ENCODE measurements around the gene KHDC4. TPM values are rescaled to one million over a fixed set of nuclear protein-coding genes. Genes with fewer than 3 reads are reported as not detected.

KHDC4 gene
- total and polyA plus RNA-seq, 2 experiments from 2014 or later, result 47.1 to 57.7 TPM

DNA sequence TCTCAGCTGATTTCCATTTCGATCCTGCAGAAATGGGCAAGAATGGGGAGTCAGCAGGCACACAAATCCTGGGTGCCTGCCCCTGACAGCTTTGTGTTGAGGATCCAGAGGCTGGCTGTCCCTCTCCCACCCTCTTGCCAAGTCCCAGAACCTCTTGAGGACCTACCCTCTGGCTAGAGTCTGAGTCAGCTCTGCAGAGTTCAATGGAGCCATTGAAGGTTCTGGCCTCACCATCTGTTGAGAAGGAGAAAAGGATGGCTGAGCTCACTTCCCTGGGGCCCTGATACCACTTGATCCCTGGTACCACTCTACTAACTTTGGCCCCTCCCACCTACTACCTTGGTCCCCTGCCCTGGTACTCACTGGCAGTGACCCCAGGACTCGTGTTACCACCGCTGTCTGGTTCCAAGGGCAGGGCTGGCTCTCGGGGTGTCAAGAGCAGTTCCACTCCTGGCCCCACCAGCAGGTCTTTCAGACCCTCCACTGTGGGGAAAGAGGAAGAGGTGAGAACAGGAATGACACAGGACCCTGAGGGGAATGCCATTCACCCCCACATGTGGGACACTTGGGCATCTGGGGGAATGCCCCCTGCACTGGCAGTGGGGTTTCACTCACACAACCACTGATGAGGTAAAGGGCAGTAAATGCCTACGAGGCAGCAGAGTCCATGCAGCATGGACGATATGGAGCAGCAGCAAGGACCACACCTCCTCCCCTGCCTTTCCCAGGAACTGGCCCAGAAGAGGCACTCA is 17.7 kb upstream of the KHDC4 start:
- peaks cover 8% of the 10 kb centered on the region; the same call in 1 of the 2 replicates for H3F3A ChIP-seq (replicated peaks; ENCODE audit: low read depth)
- Mint-ChIP-seq H3K27me3 (ENCODE audit: insufficient read depth, low read depth, poor library complexity) (peaks cover 4% of the 10 kb centered on the region), H3K4me1 (peaks cover 3% of the 10 kb centered on the region; the same call in 2 of the 3 replicates), H3K9me3 (no peaks in the 10 kb centered on the region), H3K4me3 (no peak overlapping the region), H3K27ac (no peak overlapping the region), H3K36me3 (ENCODE audit: low read depth) (peaks cover 82% of the 10 kb centered on the region)
- peaks cover 55% of the 10 kb centered on the region for H3K36me3 ChIP-seq (ENCODE audit: insufficient read depth)
- peaks cover 6% of the 10 kb centered on the region for H4K20me1 ChIP-seq (replicated peaks; ENCODE audit: insufficient read depth)
- no peaks in the 10 kb centered on the region for H3K79me2 ChIP-seq (replicated peaks; ENCODE audit: insufficient read depth)
- ATAC-seq, result no peak
- H3K4me3 ChIP-seq, result no peak overlapping the region
- no peaks in the 10 kb centered on the region for H3K9me2 ChIP-seq (ENCODE audit: insufficient read depth)
- H3K27me3 ChIP-seq (ENCODE audit: insufficient read depth), result no peaks in the 10 kb centered on the region
- peaks cover 4% of the 10 kb centered on the region for H3K4me1 ChIP-seq (ENCODE audit: insufficient read depth)
- no peak for DNase-seq (ENCODE audit: low spot score)
- TF ChIP-seq, protein P1, sequence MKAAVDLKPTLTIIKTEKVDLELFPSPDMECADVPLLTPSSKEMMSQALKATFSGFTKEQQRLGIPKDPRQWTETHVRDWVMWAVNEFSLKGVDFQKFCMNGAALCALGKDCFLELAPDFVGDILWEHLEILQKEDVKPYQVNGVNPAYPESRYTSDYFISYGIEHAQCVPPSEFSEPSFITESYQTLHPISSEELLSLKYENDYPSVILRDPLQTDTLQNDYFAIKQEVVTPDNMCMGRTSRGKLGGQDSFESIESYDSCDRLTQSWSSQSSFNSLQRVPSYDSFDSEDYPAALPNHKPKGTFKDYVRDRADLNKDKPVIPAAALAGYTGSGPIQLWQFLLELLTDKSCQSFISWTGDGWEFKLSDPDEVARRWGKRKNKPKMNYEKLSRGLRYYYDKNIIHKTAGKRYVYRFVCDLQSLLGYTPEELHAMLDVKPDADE (IDR thresholded peaks at IDR 0.05), result no peak
- no peak for TF ChIP-seq EZH2phosphoT487 (IDR thresholded peaks at IDR 0.05; ENCODE audit: unreplicated experiment)
- TF ChIP-seq, protein P2, sequence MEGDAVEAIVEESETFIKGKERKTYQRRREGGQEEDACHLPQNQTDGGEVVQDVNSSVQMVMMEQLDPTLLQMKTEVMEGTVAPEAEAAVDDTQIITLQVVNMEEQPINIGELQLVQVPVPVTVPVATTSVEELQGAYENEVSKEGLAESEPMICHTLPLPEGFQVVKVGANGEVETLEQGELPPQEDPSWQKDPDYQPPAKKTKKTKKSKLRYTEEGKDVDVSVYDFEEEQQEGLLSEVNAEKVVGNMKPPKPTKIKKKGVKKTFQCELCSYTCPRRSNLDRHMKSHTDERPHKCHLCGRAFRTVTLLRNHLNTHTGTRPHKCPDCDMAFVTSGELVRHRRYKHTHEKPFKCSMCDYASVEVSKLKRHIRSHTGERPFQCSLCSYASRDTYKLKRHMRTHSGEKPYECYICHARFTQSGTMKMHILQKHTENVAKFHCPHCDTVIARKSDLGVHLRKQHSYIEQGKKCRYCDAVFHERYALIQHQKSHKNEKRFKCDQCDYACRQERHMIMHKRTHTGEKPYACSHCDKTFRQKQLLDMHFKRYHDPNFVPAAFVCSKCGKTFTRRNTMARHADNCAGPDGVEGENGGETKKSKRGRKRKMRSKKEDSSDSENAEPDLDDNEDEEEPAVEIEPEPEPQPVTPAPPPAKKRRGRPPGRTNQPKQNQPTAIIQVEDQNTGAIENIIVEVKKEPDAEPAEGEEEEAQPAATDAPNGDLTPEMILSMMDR (conservative IDR thresholded peaks at IDR 0.05; ENCODE audit: low read depth in 2 of 2), result no peak
- TF ChIP-seq, protein P3, sequence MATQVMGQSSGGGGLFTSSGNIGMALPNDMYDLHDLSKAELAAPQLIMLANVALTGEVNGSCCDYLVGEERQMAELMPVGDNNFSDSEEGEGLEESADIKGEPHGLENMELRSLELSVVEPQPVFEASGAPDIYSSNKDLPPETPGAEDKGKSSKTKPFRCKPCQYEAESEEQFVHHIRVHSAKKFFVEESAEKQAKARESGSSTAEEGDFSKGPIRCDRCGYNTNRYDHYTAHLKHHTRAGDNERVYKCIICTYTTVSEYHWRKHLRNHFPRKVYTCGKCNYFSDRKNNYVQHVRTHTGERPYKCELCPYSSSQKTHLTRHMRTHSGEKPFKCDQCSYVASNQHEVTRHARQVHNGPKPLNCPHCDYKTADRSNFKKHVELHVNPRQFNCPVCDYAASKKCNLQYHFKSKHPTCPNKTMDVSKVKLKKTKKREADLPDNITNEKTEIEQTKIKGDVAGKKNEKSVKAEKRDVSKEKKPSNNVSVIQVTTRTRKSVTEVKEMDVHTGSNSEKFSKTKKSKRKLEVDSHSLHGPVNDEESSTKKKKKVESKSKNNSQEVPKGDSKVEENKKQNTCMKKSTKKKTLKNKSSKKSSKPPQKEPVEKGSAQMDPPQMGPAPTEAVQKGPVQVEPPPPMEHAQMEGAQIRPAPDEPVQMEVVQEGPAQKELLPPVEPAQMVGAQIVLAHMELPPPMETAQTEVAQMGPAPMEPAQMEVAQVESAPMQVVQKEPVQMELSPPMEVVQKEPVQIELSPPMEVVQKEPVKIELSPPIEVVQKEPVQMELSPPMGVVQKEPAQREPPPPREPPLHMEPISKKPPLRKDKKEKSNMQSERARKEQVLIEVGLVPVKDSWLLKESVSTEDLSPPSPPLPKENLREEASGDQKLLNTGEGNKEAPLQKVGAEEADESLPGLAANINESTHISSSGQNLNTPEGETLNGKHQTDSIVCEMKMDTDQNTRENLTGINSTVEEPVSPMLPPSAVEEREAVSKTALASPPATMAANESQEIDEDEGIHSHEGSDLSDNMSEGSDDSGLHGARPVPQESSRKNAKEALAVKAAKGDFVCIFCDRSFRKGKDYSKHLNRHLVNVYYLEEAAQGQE (IDR thresholded peaks at IDR 0.05; ENCODE audit: unreplicated experiment), result no peak
- no peak for TF ChIP-seq POLR2AphosphoS5 (IDR thresholded peaks at IDR 0.05; ENCODE audit: low read depth)
- no peak for TF ChIP-seq STAT1 (IDR thresholded peaks at IDR 0.05; ENCODE audit: unreplicated experiment)
- TF ChIP-seq, protein P4, sequence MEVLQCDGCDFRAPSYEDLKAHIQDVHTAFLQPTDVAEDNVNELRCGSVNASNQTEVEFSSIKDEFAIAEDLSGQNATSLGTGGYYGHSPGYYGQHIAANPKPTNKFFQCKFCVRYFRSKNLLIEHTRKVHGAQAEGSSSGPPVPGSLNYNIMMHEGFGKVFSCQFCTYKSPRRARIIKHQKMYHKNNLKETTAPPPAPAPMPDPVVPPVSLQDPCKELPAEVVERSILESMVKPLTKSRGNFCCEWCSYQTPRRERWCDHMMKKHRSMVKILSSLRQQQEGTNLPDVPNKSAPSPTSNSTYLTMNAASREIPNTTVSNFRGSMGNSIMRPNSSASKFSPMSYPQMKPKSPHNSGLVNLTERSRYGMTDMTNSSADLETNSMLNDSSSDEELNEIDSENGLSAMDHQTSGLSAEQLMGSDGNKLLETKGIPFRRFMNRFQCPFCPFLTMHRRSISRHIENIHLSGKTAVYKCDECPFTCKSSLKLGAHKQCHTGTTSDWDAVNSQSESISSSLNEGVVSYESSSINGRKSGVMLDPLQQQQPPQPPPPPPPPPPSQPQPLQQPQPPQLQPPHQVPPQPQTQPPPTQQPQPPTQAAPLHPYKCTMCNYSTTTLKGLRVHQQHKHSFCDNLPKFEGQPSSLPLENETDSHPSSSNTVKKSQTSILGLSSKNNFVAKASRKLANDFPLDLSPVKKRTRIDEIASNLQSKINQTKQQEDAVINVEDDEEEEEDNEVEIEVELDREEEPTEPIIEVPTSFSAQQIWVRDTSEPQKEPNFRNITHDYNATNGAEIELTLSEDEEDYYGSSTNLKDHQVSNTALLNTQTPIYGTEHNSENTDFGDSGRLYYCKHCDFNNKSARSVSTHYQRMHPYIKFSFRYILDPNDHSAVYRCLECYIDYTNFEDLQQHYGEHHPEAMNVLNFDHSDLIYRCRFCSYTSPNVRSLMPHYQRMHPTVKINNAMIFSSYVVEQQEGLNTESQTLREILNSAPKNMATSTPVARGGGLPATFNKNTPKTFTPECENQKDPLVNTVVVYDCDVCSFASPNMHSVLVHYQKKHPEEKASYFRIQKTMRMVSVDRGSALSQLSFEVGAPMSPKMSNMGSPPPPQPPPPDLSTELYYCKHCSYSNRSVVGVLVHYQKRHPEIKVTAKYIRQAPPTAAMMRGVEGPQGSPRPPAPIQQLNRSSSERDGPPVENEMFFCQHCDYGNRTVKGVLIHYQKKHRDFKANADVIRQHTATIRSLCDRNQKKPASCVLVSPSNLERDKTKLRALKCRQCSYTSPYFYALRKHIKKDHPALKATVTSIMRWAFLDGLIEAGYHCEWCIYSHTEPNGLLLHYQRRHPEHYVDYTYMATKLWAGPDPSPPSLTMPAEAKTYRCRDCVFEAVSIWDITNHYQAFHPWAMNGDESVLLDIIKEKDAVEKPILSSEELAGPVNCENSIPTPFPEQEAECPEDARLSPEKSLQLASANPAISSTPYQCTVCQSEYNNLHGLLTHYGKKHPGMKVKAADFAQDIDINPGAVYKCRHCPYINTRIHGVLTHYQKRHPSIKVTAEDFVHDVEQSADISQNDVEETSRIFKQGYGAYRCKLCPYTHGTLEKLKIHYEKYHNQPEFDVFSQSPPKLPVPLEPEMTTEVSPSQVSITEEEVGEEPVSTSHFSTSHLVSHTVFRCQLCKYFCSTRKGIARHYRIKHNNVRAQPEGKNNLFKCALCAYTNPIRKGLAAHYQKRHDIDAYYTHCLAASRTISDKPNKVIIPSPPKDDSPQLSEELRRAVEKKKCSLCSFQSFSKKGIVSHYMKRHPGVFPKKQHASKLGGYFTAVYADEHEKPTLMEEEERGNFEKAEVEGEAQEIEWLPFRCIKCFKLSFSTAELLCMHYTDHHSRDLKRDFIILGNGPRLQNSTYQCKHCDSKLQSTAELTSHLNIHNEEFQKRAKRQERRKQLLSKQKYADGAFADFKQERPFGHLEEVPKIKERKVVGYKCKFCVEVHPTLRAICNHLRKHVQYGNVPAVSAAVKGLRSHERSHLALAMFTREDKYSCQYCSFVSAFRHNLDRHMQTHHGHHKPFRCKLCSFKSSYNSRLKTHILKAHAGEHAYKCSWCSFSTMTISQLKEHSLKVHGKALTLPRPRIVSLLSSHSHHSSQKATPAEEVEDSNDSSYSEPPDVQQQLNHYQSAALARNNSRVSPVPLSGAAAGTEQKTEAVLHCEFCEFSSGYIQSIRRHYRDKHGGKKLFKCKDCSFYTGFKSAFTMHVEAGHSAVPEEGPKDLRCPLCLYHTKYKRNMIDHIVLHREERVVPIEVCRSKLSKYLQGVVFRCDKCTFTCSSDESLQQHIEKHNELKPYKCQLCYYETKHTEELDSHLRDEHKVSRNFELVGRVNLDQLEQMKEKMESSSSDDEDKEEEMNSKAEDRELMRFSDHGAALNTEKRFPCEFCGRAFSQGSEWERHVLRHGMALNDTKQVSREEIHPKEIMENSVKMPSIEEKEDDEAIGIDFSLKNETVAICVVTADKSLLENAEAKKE (CRISPR knock-in tag; IDR thresholded peaks at IDR 0.05), result no peak
- TF ChIP-seq ZNF331 (CRISPR knock-in tag; IDR thresholded peaks at IDR 0.05; ENCODE audit: low read depth), result no peak
- TF ChIP-seq NANOG (IDR thresholded peaks at IDR 0.05; ENCODE audit: borderline replicate concordance), result no peak
- no peak for TF ChIP-seq JUNB (IDR thresholded peaks at IDR 0.05; ENCODE audit: unreplicated experiment)
- TF ChIP-seq EZH2 (IDR thresholded peaks at IDR 0.05; ENCODE audit: low read depth, unreplicated experiment), result no peak
- TF ChIP-seq CREB1 (CRISPR knock-in tag; IDR thresholded peaks at IDR 0.05; ENCODE audit: low read depth), result no peak
- TF ChIP-seq ZNF114 (CRISPR knock-in tag; IDR thresholded peaks at IDR 0.05), result no peak
- no peak overlapping the region for H3K4me2 ChIP-seq
- H2AFZ ChIP-seq, result no peak overlapping the region
- no peak overlapping the region for H3K27ac ChIP-seq (ENCODE audit: low read depth)

Data from GM23338 (cell line).